ENCODE results near the gene MORC1. TPM values are rescaled to one million over a fixed set of nuclear protein-coding genes. Genes with fewer than 3 reads are reported as not detected.

The MORC1 gene
- total RNA-seq, 1 donor from 2014 or later = not detected

DNA sequence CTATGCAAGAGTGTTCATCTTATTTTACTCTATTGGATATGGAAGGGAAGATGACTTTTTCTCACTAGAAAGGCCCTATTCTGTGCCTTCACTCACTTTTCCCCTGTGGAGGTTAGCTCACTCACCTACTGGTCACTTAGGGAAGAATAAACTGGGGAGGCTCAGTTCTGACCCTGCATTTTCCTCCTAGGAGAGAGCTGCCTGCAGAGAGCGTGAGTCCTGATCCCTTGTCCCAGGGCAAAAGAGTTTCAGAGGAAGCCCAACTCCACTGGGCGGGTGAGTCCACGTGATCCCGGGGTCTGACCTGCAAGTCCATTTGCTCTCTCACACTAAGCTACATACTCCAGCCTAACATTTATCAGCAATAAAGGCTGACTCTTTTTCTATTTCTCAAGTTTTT is 8.4 kb downstream of the MORC1 start:
- H3K27me3 ChIP-seq (ENCODE audit: low read depth) = peaks cover 8% of the 10 kb centered on the region
- intact Hi-C loops (cut with micrococcal nuclease) = no loop called here
- no peak for DNase-seq
- H3K36me3 ChIP-seq = no peaks in the 10 kb centered on the region
- H3K4me3 ChIP-seq = no peak overlapping the region
- H3K27ac ChIP-seq (replicated peaks) = no peak overlapping the region
- TF ChIP-seq, protein P1, sequence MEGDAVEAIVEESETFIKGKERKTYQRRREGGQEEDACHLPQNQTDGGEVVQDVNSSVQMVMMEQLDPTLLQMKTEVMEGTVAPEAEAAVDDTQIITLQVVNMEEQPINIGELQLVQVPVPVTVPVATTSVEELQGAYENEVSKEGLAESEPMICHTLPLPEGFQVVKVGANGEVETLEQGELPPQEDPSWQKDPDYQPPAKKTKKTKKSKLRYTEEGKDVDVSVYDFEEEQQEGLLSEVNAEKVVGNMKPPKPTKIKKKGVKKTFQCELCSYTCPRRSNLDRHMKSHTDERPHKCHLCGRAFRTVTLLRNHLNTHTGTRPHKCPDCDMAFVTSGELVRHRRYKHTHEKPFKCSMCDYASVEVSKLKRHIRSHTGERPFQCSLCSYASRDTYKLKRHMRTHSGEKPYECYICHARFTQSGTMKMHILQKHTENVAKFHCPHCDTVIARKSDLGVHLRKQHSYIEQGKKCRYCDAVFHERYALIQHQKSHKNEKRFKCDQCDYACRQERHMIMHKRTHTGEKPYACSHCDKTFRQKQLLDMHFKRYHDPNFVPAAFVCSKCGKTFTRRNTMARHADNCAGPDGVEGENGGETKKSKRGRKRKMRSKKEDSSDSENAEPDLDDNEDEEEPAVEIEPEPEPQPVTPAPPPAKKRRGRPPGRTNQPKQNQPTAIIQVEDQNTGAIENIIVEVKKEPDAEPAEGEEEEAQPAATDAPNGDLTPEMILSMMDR (IDR thresholded peaks at IDR 0.05; ENCODE audit: borderline replicate concordance) = no peak
- no peaks in the 10 kb centered on the region for H3K4me1 ChIP-seq
- H3K9me3 ChIP-seq (replicated peaks) = no peaks in the 10 kb centered on the region

DNA sequence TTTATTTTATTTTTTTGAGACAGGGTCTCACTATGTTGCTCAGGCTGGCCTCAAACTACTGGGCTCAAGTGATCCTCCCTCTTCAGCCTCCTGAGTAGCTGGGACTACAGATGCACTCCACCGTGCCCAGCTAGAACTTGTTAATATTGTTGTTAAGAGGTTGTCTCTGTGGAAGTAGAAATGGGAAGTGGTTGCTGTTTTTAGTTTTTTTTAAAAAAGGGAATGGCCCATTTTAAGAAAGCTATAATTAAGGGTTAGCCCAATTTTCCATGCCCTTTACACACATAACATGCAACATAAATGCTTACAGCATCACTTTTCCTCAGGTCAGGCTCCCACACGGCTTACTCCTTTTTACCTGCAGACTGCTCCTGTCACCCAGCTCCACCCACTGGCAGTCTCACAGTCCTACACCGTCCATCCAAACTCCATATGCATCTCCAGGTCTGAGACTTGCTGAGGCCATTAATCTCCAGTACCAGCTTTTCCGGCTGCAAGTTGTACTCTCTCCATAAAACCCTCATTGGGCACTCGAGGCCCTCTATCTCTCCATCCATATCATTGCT is 19.8 kb downstream of the MORC1 start:
- Histone ChIP-seq H3K4me1 (no peaks in the 10 kb centered on the region), H3K9me3 (replicated peaks) (no peaks in the 10 kb centered on the region), H3K36me3 (no peaks in the 10 kb centered on the region), H3K27me3 (ENCODE audit: low read depth) (no peaks in the 10 kb centered on the region), H3K27ac (replicated peaks) (no peak overlapping the region), H3K4me3 (no peak overlapping the region)
- TF ChIP-seq, protein P1 (IDR thresholded peaks at IDR 0.05; ENCODE audit: borderline replicate concordance) = peak; percentile 19
- DNase-seq = no peak
- intact Hi-C loops (cut with micrococcal nuclease) = no loop called here

DNA sequence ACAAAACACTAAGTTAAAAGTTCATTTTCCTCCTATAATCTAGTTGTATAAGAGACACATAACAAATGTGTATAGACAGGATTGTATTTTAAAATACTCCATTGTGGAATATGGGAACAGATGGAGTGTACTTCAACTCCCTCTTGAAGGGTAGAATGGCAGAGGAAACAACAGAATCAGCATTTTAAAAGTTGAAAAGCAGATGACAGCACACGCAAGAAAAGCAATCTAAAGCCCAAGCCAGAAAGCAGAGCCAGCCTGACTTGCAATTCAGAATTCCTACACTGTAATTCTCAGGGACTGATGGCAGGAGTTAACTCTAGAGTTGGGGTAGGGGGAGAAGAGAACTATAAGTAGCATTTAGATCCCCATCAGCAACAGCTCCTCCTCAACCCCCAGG is 22.8 kb downstream of the MORC1 start:
- Histone ChIP-seq H3K4me1 (no peaks in the 10 kb centered on the region), H3K9me3 (replicated peaks) (no peaks in the 10 kb centered on the region), H3K27ac (replicated peaks) (no peak overlapping the region), H3K36me3 (no peaks in the 10 kb centered on the region), H3K27me3 (ENCODE audit: low read depth) (no peaks in the 10 kb centered on the region), H3K4me3 (no peak overlapping the region)
- intact Hi-C loops (cut with micrococcal nuclease) = no loop called here
- DNase-seq = no peak
- TF ChIP-seq, protein P1 (IDR thresholded peaks at IDR 0.05; ENCODE audit: borderline replicate concordance) = no peak

DNA sequence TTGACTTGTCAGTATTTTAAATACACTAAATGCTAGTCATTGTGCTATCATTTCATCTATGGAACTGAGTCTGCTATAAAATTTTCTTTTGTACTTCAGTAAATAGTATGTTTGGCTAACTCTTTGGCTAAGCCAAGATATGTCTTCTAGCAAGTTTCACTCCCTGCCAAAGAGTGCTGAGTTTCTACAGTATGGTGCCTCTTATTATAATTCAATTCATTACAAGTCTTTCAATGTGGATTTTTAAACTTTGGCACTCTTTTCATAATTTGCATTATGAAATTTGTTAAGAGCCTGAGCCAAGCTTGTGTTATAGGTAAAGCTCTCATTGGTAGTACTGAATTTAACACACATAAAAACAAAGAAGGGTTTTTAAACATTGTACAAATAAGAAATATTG is 24.4 kb downstream of the MORC1 start:
- no peak for DNase-seq
- H3K36me3 ChIP-seq = no peaks in the 10 kb centered on the region
- no peaks in the 10 kb centered on the region for H3K4me1 ChIP-seq
- peaks cover 3% of the 10 kb centered on the region for H3K9me3 ChIP-seq (replicated peaks)
- H3K27me3 ChIP-seq (ENCODE audit: low read depth) = no peaks in the 10 kb centered on the region
- intact Hi-C loops (cut with micrococcal nuclease) = no loop called here
- H3K4me3 ChIP-seq = no peak overlapping the region
- no peak overlapping the region for H3K27ac ChIP-seq (replicated peaks)
- TF ChIP-seq, protein P1 (IDR thresholded peaks at IDR 0.05; ENCODE audit: borderline replicate concordance) = no peak

DNA sequence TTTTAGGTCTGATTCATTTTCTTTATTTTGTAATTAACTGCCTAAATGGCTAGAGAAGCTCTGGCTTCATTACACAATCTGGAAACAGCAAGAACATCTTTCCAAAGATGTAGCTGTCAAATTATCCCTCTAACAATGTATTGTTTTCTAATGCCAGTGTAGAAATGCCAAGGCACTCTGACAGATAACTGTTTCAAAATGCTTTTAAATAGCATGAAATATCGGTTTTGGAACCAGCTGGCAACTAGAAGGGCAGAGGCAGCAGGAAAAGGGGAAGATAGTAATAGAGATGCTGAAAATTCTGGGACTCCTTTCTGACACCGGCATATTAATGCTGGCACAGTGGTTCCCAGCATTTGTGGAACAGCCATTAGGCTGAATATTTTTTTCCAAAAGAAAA is 26.1 kb downstream of the MORC1 start:
- TF ChIP-seq, protein P1 (IDR thresholded peaks at IDR 0.05; ENCODE audit: borderline replicate concordance) = no peak
- Histone ChIP-seq H3K4me3 (no peak overlapping the region), H3K9me3 (replicated peaks) (peaks cover 4% of the 10 kb centered on the region), H3K27me3 (ENCODE audit: low read depth) (no peaks in the 10 kb centered on the region), H3K36me3 (no peaks in the 10 kb centered on the region), H3K27ac (replicated peaks) (no peak overlapping the region), H3K4me1 (no peaks in the 10 kb centered on the region)
- intact Hi-C loops (cut with micrococcal nuclease) = no loop called here
- no peak for DNase-seq
